ENCODE data around the gene LUC7L3.

The LUC7L3 gene

DNA sequence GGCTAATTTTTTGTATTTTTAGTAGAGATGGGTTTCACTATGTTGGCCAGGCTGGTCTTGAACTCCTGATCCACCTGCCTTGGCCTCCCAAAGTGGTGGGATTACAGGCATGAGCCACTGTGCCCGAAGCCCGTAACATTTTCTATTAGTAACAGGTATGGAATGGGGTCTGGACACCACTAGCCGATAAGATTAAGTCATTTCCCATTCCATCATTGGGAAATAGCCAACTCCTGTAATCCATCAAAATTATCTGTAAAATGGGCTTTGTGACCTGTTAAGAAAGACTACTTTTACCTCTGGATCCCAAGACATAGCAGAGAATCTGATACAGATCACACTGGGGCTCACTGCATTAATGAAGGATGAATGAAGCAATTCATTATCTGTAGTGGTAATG, 3.9 kb upstream of the LUC7L3 start:
- Histone ChIP-seq H3K79me2 (ENCODE audit: low read length) (peaks cover 12% of the 10 kb centered on the region), H3K4me1 (ENCODE audit: low read length) (no peaks in the 10 kb centered on the region), H3K4me3 (ENCODE audit: low read length) (no peak overlapping the region), H3K9me2 (replicated peaks; ENCODE audit: insufficient read depth, low read length) (no peaks in the 10 kb centered on the region), H4K20me1 (ENCODE audit: insufficient read depth, low read length) (0 out of 2 replicates have a peak, but pooled peaks cover under 1% of the 10 kb centered on the region), H3K9me3 (replicated peaks; ENCODE audit: insufficient read depth, low read length) (no peaks in the 10 kb centered on the region), H3K36me3 (replicated peaks; ENCODE audit: insufficient read depth, low read length) (no peaks in the 10 kb centered on the region), H3F3A (ENCODE audit: insufficient read depth, low read length) (peaks cover 3% of the 10 kb centered on the region; the same call in 1 of the 2 replicates), H2AFZ (ENCODE audit: low read length) (no peak overlapping the region), H3K9ac (ENCODE audit: low read length) (no peak overlapping the region), H3K27ac (ENCODE audit: low read length) (no peak overlapping the region), H3K4me2 (ENCODE audit: low read depth, low read length) (no peak overlapping the region), H3K27me3 (replicated peaks; ENCODE audit: insufficient read depth, low read length) (no peaks in the 10 kb centered on the region)
- DNase-seq, result no peak
- TF ChIP-seq EZH2 (optimal IDR thresholded peaks at IDR 0.05; ENCODE audit: low read depth, low read length), result no peak
- no peak for TF ChIP-seq EZH2phosphoT487 (IDR thresholded peaks at IDR 0.05; ENCODE audit: low read length)
- TF ChIP-seq, protein P1, sequence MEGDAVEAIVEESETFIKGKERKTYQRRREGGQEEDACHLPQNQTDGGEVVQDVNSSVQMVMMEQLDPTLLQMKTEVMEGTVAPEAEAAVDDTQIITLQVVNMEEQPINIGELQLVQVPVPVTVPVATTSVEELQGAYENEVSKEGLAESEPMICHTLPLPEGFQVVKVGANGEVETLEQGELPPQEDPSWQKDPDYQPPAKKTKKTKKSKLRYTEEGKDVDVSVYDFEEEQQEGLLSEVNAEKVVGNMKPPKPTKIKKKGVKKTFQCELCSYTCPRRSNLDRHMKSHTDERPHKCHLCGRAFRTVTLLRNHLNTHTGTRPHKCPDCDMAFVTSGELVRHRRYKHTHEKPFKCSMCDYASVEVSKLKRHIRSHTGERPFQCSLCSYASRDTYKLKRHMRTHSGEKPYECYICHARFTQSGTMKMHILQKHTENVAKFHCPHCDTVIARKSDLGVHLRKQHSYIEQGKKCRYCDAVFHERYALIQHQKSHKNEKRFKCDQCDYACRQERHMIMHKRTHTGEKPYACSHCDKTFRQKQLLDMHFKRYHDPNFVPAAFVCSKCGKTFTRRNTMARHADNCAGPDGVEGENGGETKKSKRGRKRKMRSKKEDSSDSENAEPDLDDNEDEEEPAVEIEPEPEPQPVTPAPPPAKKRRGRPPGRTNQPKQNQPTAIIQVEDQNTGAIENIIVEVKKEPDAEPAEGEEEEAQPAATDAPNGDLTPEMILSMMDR (IDR thresholded peaks at IDR 0.05; ENCODE audit: low read length), result no peak

DNA sequence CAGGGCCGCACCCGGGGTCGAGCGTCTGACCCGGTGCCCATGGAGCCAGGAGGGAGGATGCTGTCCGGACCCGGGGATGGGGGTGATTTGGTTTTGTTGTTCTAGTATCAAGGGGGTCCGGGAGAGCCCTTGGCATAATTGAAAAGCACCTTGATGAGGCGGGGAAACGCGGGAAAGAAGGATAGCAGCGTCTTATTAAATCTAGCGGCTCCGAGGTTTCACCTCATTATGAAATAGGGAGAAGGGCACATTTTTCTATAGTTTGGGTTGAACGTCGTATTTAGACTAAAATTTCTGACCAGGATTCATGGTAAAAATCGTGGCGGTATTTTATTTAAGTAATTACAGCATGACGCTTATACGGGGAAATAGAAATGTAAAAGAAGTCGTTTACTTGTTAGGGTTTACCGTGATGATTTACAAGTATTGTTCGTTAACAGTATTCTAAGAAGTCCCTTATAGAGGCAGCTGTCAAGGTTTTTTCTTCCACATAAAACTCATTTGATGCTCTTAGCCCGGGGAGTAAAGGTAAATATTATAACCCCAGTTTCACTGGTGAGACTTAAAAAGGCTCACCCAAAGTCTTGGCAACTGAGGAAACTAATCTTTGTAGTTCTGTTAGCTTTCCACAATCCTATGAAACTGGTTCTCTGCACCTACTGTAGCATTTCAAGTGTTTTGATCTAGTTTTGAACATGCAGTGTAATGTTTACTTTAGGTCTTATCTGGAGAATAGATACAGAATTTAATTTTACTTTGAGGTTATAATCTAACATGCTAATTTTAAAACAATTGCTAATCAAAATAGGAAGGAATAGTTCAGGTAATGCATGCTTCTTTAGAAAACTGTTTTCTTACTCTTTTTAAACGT, 756 bp downstream of the LUC7L3 start:
- H4K20me1 ChIP-seq (ENCODE audit: insufficient read depth, low read length), result peaks cover 44% of the 10 kb centered on the region
- H3K27ac ChIP-seq (ENCODE audit: low read length), result peak overlapping the region; percentile 87
- no peaks in the 10 kb centered on the region for H3K27me3 ChIP-seq (replicated peaks; ENCODE audit: insufficient read depth, low read length)
- H3K4me2 ChIP-seq (ENCODE audit: low read depth, low read length), result peak overlapping the region; percentile 91
- peaks cover 16% of the 10 kb centered on the region for H3K4me1 ChIP-seq (ENCODE audit: low read length)
- H3K36me3 ChIP-seq (replicated peaks; ENCODE audit: insufficient read depth, low read length), result no peaks in the 10 kb centered on the region; the same call in 1 of the 2 replicates
- H2AFZ ChIP-seq (ENCODE audit: low read length), result peak overlapping the region; percentile 55; the same call in 1 of the 2 replicates
- H3K79me2 ChIP-seq (ENCODE audit: low read length), result peaks cover 58% of the 10 kb centered on the region
- H3K9me3 ChIP-seq (replicated peaks; ENCODE audit: insufficient read depth, low read length), result no peaks in the 10 kb centered on the region
- peak overlapping the region; percentile 83 for H3K4me3 ChIP-seq (ENCODE audit: low read length)
- TF ChIP-seq EZH2 (optimal IDR thresholded peaks at IDR 0.05; ENCODE audit: low read depth, low read length), result no peak
- TF ChIP-seq, protein P1 (IDR thresholded peaks at IDR 0.05; ENCODE audit: low read length), result no peak
- no peak for TF ChIP-seq EZH2phosphoT487 (IDR thresholded peaks at IDR 0.05; ENCODE audit: low read length)
- DNase-seq, result no peak
- peak overlapping the region; percentile 95 for H3K9ac ChIP-seq (ENCODE audit: low read length)
- H3F3A ChIP-seq (ENCODE audit: insufficient read depth, low read length), result peaks cover 14% of the 10 kb centered on the region
- no peaks in the 10 kb centered on the region for H3K9me2 ChIP-seq (replicated peaks; ENCODE audit: insufficient read depth, low read length)

DNA sequence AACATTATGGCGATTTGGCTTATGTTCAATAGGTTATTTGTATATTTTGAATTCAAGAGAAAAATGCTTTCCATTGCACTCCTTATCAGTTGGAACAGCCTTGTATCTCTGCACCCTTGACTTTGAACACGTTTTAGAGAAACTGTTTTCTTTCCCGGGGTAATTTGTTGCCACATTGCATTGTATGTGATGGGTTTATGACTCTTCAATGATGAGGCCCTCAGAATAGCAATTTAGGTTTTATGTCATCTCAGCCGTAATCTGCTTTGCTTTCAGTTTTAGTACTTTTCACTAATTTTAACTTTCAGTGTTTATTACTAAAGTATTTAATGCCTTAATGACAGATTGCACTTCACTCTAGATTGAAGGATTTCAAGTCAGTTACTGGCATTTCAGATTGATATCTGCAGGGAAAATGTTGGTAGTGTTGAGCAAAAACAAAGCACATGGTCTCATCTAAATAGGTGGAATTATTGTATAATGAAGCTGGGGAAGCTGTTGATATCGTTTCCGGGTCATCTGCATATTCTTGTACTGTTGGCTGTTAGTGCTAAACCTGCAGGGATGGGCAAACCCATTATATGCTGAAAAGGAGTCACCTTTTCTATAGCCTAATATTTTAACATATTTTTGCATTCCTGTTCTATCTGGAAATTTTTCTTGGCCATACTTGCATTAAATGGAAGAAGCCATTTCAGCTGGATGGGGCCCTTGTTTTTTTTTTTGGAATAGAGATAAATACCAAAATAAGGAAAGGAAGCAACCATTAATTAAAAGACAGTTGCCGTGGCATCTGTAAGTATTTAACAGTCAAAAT, 2.0 kb downstream of the LUC7L3 start:
- Histone ChIP-seq H3K9ac (ENCODE audit: low read length) (peak overlapping the region; percentile 95; the same call in 1 of the 2 replicates), H3K9me2 (replicated peaks; ENCODE audit: insufficient read depth, low read length) (no peaks in the 10 kb centered on the region), H2AFZ (ENCODE audit: low read length) (no peak overlapping the region), H4K20me1 (ENCODE audit: insufficient read depth, low read length) (peaks cover 56% of the 10 kb centered on the region), H3F3A (ENCODE audit: insufficient read depth, low read length) (peaks cover 14% of the 10 kb centered on the region), H3K36me3 (replicated peaks; ENCODE audit: insufficient read depth, low read length) (no peaks in the 10 kb centered on the region; the same call in 1 of the 2 replicates), H3K27me3 (replicated peaks; ENCODE audit: insufficient read depth, low read length) (no peaks in the 10 kb centered on the region), H3K79me2 (ENCODE audit: low read length) (peaks cover 71% of the 10 kb centered on the region), H3K27ac (ENCODE audit: low read length) (peak overlapping the region; percentile 13; the same call in 1 of the 2 replicates), H3K9me3 (replicated peaks; ENCODE audit: insufficient read depth, low read length) (no peaks in the 10 kb centered on the region), H3K4me3 (ENCODE audit: low read length) (peak overlapping the region; percentile 83), H3K4me1 (ENCODE audit: low read length) (peaks cover 16% of the 10 kb centered on the region), H3K4me2 (ENCODE audit: low read depth, low read length) (peak overlapping the region; percentile 91)
- DNase-seq, result peak; percentile 26
- TF ChIP-seq EZH2 (optimal IDR thresholded peaks at IDR 0.05; ENCODE audit: low read depth, low read length) (no peak), EZH2phosphoT487 (IDR thresholded peaks at IDR 0.05; ENCODE audit: low read length) (no peak)
- TF ChIP-seq, protein P1 (IDR thresholded peaks at IDR 0.05; ENCODE audit: low read length), result no peak

Measured in MM.1S (cell line).